ENCODE measurements around the gene TAC4. TPM values are rescaled to one million over a fixed set of nuclear protein-coding genes. Genes with fewer than 3 reads are reported as not detected.

The TAC4 gene
- total and polyA plus RNA-seq, 2 experiments from 2014 or later, result not detected

DNA sequence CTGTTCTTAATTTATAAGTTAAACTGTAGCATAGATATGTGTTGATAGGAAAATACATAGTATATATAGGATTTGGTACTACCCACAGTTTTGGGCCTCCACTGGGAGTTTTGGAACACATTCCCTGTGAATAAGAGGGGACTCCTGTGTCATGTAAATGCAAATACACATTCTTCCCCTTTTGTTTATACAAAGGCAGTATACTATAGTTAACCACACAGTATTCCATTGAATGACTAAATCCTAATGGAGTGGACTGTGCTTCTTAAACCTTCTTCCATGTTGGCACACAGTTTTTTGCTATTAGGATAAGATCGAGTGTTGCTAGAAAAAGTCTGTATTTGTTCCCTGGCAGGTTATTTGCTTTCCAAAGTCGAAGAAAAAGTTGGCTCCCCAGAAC lies 22.2 kb downstream of the TAC4 start (continued):
- TF ChIP-seq ZNF462 (CRISPR knock-in tag; IDR thresholded peaks at IDR 0.05) (no peak), JUNB (IDR thresholded peaks at IDR 0.05; ENCODE audit: unreplicated experiment) (no peak)
- TF ChIP-seq, protein P1, sequence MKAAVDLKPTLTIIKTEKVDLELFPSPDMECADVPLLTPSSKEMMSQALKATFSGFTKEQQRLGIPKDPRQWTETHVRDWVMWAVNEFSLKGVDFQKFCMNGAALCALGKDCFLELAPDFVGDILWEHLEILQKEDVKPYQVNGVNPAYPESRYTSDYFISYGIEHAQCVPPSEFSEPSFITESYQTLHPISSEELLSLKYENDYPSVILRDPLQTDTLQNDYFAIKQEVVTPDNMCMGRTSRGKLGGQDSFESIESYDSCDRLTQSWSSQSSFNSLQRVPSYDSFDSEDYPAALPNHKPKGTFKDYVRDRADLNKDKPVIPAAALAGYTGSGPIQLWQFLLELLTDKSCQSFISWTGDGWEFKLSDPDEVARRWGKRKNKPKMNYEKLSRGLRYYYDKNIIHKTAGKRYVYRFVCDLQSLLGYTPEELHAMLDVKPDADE (IDR thresholded peaks at IDR 0.05), result no peak

GRCh38 chr17:49823614-49824013 lies 24.3 kb downstream of the TAC4 start:
- Histone ChIP-seq H3K27me3 (ENCODE audit: insufficient read depth) (no peaks in the 10 kb centered on the region), H3K9me2 (ENCODE audit: insufficient read depth) (no peaks in the 10 kb centered on the region), H3K36me3 (ENCODE audit: insufficient read depth) (peaks cover 67% of the 10 kb centered on the region), H3K4me3 (no peak overlapping the region), H4K20me1 (replicated peaks; ENCODE audit: insufficient read depth) (peaks cover 16% of the 10 kb centered on the region), H3K4me2 (no peak overlapping the region), H3K4me1 (ENCODE audit: insufficient read depth) (peaks cover 26% of the 10 kb centered on the region), H3K27ac (ENCODE audit: low read depth) (peak overlapping the region; percentile 50; the same call in 1 of the 2 replicates), H3F3A (replicated peaks; ENCODE audit: low read depth) (no peaks in the 10 kb centered on the region), H2AFZ (no peak overlapping the region), H3K79me2 (replicated peaks; ENCODE audit: insufficient read depth) (peaks cover 37% of the 10 kb centered on the region)
- Mint-ChIP-seq H3K4me3 (no peak overlapping the region), H3K36me3 (ENCODE audit: low read depth) (peaks cover 99% of the 10 kb centered on the region), H3K9me3 (no peaks in the 10 kb centered on the region), H3K27ac (no peak overlapping the region), H3K4me1 (peaks cover 52% of the 10 kb centered on the region), H3K27me3 (ENCODE audit: insufficient read depth, low read depth, poor library complexity) (no peaks in the 10 kb centered on the region)
- ATAC-seq, result no peak
- TF ChIP-seq ZNF114 (CRISPR knock-in tag; IDR thresholded peaks at IDR 0.05) (no peak), JUNB (IDR thresholded peaks at IDR 0.05; ENCODE audit: unreplicated experiment) (no peak), ZNF331 (CRISPR knock-in tag; IDR thresholded peaks at IDR 0.05; ENCODE audit: low read depth) (no peak)
- no peak for DNase-seq (ENCODE audit: low spot score)
